ENCODE data around the gene ALPL.

The ALPL gene

GRCh38 chr1:21521717-21522060 is 12.5 kb downstream of the ALPL start:
- Histone ChIP-seq H3K4me1 (ENCODE audit: control extremely low read depth in 1 of 4, control insufficient read depth in 4 of 4, insufficient read depth in 4 of 4, low read length in 3 of 4) (peaks cover 0 to 13% (median 11%) of the 10 kb centered on the region in 4 experiments), H3K4me3 (ENCODE audit: control insufficient read depth in 1 of 7, extremely low read depth in 1 of 7, insufficient read depth in 4 of 7, low read depth in 2 of 7, low read length in 6 of 7) (no peak overlapping the region), H3K27me3 (replicated peaks in 2 of 5; ENCODE audit: control insufficient read depth in 4 of 5, insufficient read depth in 5 of 5, low read length in 4 of 5) (peaks cover 0 to 4% (median 0%) of the 10 kb centered on the region in 5 experiments), H3K27ac (ENCODE audit: insufficient read depth in 1 of 2, low read depth in 1 of 2, low read length in 2 of 2, poor library complexity in 1 of 2, severe bottlenecking in 2 of 2) (no peak overlapping the region), H3K36me3 (ENCODE audit: control insufficient read depth in 4 of 4, insufficient read depth in 4 of 4, low read length in 3 of 4) (no peaks in the 10 kb centered on the region), H3K9me3 (ENCODE audit: control extremely low read depth in 1 of 5, control insufficient read depth in 4 of 5, insufficient read depth in 2 of 5, low read depth in 1 of 5, low read length in 4 of 5) (no peaks in the 10 kb centered on the region)
- POLR2A ChIA-PET, result interaction anchor here (0.7 kb wide), 1 partner anchor 144 kb away, joined by 6 read pairs; no protein-coding TSS in a partner anchor
- no CpG with 5 or more reads among the region's 4 CpGs for WGBS (ENCODE audit: insufficient coverage)
- DNase-seq, result no peak
- CTCF ChIA-PET, result interaction anchor here (1.3 to 1.7 kb wide), 3 partner anchors 14 to 154 kb away, joined by 3 to 4 read pairs (median 4); no protein-coding TSS in a partner anchor

GRCh38 chr1:21522525-21523038 is 13.4 kb downstream of the ALPL start:
- CTCF ChIA-PET, result interaction anchor here (1.2 to 2.1 kb wide), 5 partner anchors 10 to 50 kb away, joined by 3 to 10 read pairs (median 4); no protein-coding TSS in a partner anchor
- POLR2A ChIA-PET, result interaction anchor here (0.7 kb wide), 1 partner anchor 145 kb away, joined by 6 read pairs; no protein-coding TSS in a partner anchor

GRCh38 chr1:21523297-21523813 is 14.1 kb downstream of the ALPL start:
- H3K27me3 ChIP-seq (replicated peaks in 2 of 5; ENCODE audit: control insufficient read depth in 4 of 5, insufficient read depth in 5 of 5, low read length in 4 of 5), result peaks cover 0 to 4% (median 0%) of the 10 kb centered on the region in 5 experiments
- 89% methylated on average over 7 of the region's 7 CpGs for WGBS (ENCODE audit: insufficient coverage)
- H3K4me1 ChIP-seq (ENCODE audit: control extremely low read depth in 1 of 4, control insufficient read depth in 4 of 4, insufficient read depth in 4 of 4, low read length in 3 of 4), result peaks cover 0 to 13% (median 11%) of the 10 kb centered on the region in 4 experiments
- ChIA-PET CTCF (interaction anchor here (1.2 to 2.1 kb wide), 4 partner anchors 10 to 49 kb away, joined by 3 to 10 read pairs (median 4); no protein-coding TSS in a partner anchor), POLR2A (no interaction called here)
- H3K4me3 ChIP-seq (ENCODE audit: control insufficient read depth in 1 of 7, extremely low read depth in 1 of 7, insufficient read depth in 4 of 7, low read depth in 2 of 7, low read length in 6 of 7), result no peak overlapping the region
- H3K36me3 ChIP-seq (ENCODE audit: control insufficient read depth in 4 of 4, insufficient read depth in 4 of 4, low read length in 3 of 4), result no peaks in the 10 kb centered on the region
- no peak overlapping the region for H3K27ac ChIP-seq (ENCODE audit: insufficient read depth in 1 of 2, low read depth in 1 of 2, low read length in 2 of 2, poor library complexity in 1 of 2, severe bottlenecking in 2 of 2)
- no peak for DNase-seq
- no peaks in the 10 kb centered on the region for H3K9me3 ChIP-seq (ENCODE audit: control extremely low read depth in 1 of 5, control insufficient read depth in 4 of 5, insufficient read depth in 2 of 5, low read depth in 1 of 5, low read length in 4 of 5)

More at GRCh38 chr1:21522525-21523038, 13.4 kb downstream of the ALPL start:
- no peaks in the 10 kb centered on the region for H3K36me3 ChIP-seq (ENCODE audit: control insufficient read depth in 4 of 4, insufficient read depth in 4 of 4, low read length in 3 of 4)
- peaks cover 0 to 4% (median 0%) of the 10 kb centered on the region in 5 experiments for H3K27me3 ChIP-seq (replicated peaks in 2 of 5; ENCODE audit: control insufficient read depth in 4 of 5, insufficient read depth in 5 of 5, low read length in 4 of 5)
- DNase-seq, result no peak
- no peaks in the 10 kb centered on the region for H3K9me3 ChIP-seq (ENCODE audit: control extremely low read depth in 1 of 5, control insufficient read depth in 4 of 5, insufficient read depth in 2 of 5, low read depth in 1 of 5, low read length in 4 of 5)
- peaks cover 0 to 13% (median 11%) of the 10 kb centered on the region in 4 experiments for H3K4me1 ChIP-seq (ENCODE audit: control extremely low read depth in 1 of 4, control insufficient read depth in 4 of 4, insufficient read depth in 4 of 4, low read length in 3 of 4)
- WGBS (ENCODE audit: insufficient coverage), result 84% methylated on average over 10 of the region's 11 CpGs
- no peak overlapping the region for H3K4me3 ChIP-seq (ENCODE audit: control insufficient read depth in 1 of 7, extremely low read depth in 1 of 7, insufficient read depth in 4 of 7, low read depth in 2 of 7, low read length in 6 of 7)
- no peak overlapping the region for H3K27ac ChIP-seq (ENCODE audit: insufficient read depth in 1 of 2, low read depth in 1 of 2, low read length in 2 of 2, poor library complexity in 1 of 2, severe bottlenecking in 2 of 2)

GRCh38 chr1:21524220-21524619 is 15.0 kb downstream of the ALPL start:
- no peak for DNase-seq
- no peak overlapping the region for H3K27ac ChIP-seq (ENCODE audit: insufficient read depth in 1 of 2, low read depth in 1 of 2, low read length in 2 of 2, poor library complexity in 1 of 2, severe bottlenecking in 2 of 2)
- peaks cover 0 to 13% (median 11%) of the 10 kb centered on the region in 4 experiments for H3K4me1 ChIP-seq (ENCODE audit: control extremely low read depth in 1 of 4, control insufficient read depth in 4 of 4, insufficient read depth in 4 of 4, low read length in 3 of 4)
- WGBS (ENCODE audit: insufficient coverage), result 69% methylated on average over 4 of the region's 5 CpGs
- H3K36me3 ChIP-seq (ENCODE audit: control insufficient read depth in 4 of 4, insufficient read depth in 4 of 4, low read length in 3 of 4), result no peaks in the 10 kb centered on the region
- CTCF ChIA-PET, result interaction anchor here (1.0 to 2.1 kb wide), 3 partner anchors 11 to 134 kb away, joined by 3 to 10 read pairs (median 5); no protein-coding TSS in a partner anchor
- H3K27me3 ChIP-seq (replicated peaks in 2 of 5; ENCODE audit: control insufficient read depth in 4 of 5, insufficient read depth in 5 of 5, low read length in 4 of 5), result peaks cover 0 to 4% (median 0%) of the 10 kb centered on the region in 5 experiments
- H3K9me3 ChIP-seq (ENCODE audit: control extremely low read depth in 1 of 5, control insufficient read depth in 4 of 5, insufficient read depth in 2 of 5, low read depth in 1 of 5, low read length in 4 of 5), result no peaks in the 10 kb centered on the region
- no peak overlapping the region for H3K4me3 ChIP-seq (ENCODE audit: control insufficient read depth in 1 of 7, extremely low read depth in 1 of 7, insufficient read depth in 4 of 7, low read depth in 2 of 7, low read length in 6 of 7)
- POLR2A ChIA-PET, result no interaction called here

GRCh38 chr1:21524686-21525339 is 15.6 kb downstream of the ALPL start:
- peaks cover 0 to 13% (median 11%) of the 10 kb centered on the region in 4 experiments for H3K4me1 ChIP-seq (ENCODE audit: control extremely low read depth in 1 of 4, control insufficient read depth in 4 of 4, insufficient read depth in 4 of 4, low read length in 3 of 4)
- no peaks in the 10 kb centered on the region for H3K36me3 ChIP-seq (ENCODE audit: control insufficient read depth in 4 of 4, insufficient read depth in 4 of 4, low read length in 3 of 4)
- CTCF ChIA-PET, result interaction anchor here (1.0 to 2.1 kb wide), 4 partner anchors 10 to 133 kb away, joined by 3 to 10 read pairs (median 4); no protein-coding TSS in a partner anchor
- peak overlapping the region in 1 of 7 experiments; percentile 41 for H3K4me3 ChIP-seq (ENCODE audit: control insufficient read depth in 1 of 7, extremely low read depth in 1 of 7, insufficient read depth in 4 of 7, low read depth in 2 of 7, low read length in 6 of 7)
- peaks cover 0 to 7% (median 0%) of the 10 kb centered on the region in 5 experiments for H3K27me3 ChIP-seq (replicated peaks in 2 of 5; ENCODE audit: control insufficient read depth in 4 of 5, insufficient read depth in 5 of 5, low read length in 4 of 5)
- POLR2A ChIA-PET, result no interaction called here
- H3K27ac ChIP-seq (ENCODE audit: insufficient read depth in 1 of 2, low read depth in 1 of 2, low read length in 2 of 2, poor library complexity in 1 of 2, severe bottlenecking in 2 of 2), result no peak overlapping the region
- H3K9me3 ChIP-seq (ENCODE audit: control extremely low read depth in 1 of 5, control insufficient read depth in 4 of 5, insufficient read depth in 2 of 5, low read depth in 1 of 5, low read length in 4 of 5), result no peaks in the 10 kb centered on the region
- WGBS (ENCODE audit: insufficient coverage), result 11% methylated on average over 12 of the region's 14 CpGs
- DNase-seq, result peak in 2 of 3 donors; percentile 25 to 29

- CTCF ChIA-PET, result interaction anchor here (1.1 to 1.2 kb wide), 2 partner anchors 13 to 133 kb away, joined by 4 to 5 read pairs; no protein-coding TSS in a partner anchor
- Histone ChIP-seq H3K36me3 (ENCODE audit: control insufficient read depth in 4 of 4, insufficient read depth in 4 of 4, low read length in 3 of 4) (no peaks in the 10 kb centered on the region), H3K4me3 (ENCODE audit: control insufficient read depth in 1 of 7, extremely low read depth in 1 of 7, insufficient read depth in 4 of 7, low read depth in 2 of 7, low read length in 6 of 7) (no peak overlapping the region), H3K27me3 (replicated peaks in 2 of 5; ENCODE audit: control insufficient read depth in 4 of 5, insufficient read depth in 5 of 5, low read length in 4 of 5) (peaks cover 0 to 9% (median 0%) of the 10 kb centered on the region in 5 experiments), H3K4me1 (ENCODE audit: control extremely low read depth in 1 of 4, control insufficient read depth in 4 of 4, insufficient read depth in 4 of 4, low read length in 3 of 4) (peaks cover 0 to 13% (median 11%) of the 10 kb centered on the region in 4 experiments), H3K9me3 (ENCODE audit: control extremely low read depth in 1 of 5, control insufficient read depth in 4 of 5, insufficient read depth in 2 of 5, low read depth in 1 of 5, low read length in 4 of 5) (no peaks in the 10 kb centered on the region), H3K27ac (ENCODE audit: insufficient read depth in 1 of 2, low read depth in 1 of 2, low read length in 2 of 2, poor library complexity in 1 of 2, severe bottlenecking in 2 of 2) (no peak overlapping the region)
- POLR2A ChIA-PET, result no interaction called here
- 70% methylated on average over 4 of the region's 7 CpGs for WGBS (ENCODE audit: insufficient coverage)
- no peak for DNase-seq
Observed at GRCh38 chr1:21525340-21525717, 16.1 kb downstream of the ALPL start.

All from common myeloid progenitor, CD34-positive (primary cell).